HG03097 (cell line): ENCODE measurements around the gene IPCEF1.

Source experiments
- ATAC-seq: cut with Tn5 transposase; IDR thresholded peaks from one replicate; pipeline ENCODE4 v1.9.1; 2021; ENCODE audit not compliant: unreplicated experiment, low FRiP score

IPCEF1 gene

GRCh38 chr6:154298297-154298696, 58.3 kb downstream of the IPCEF1 start:
- ATAC-seq = no peak

- ATAC-seq = no peak
These were observed 58.9 kb downstream of the IPCEF1 start for GRCh38 chr6:154297721-154298120.

- ATAC-seq = no peak
These were observed 59.4 kb downstream of the IPCEF1 start for GRCh38 chr6:154297210-154297609.

DNA sequence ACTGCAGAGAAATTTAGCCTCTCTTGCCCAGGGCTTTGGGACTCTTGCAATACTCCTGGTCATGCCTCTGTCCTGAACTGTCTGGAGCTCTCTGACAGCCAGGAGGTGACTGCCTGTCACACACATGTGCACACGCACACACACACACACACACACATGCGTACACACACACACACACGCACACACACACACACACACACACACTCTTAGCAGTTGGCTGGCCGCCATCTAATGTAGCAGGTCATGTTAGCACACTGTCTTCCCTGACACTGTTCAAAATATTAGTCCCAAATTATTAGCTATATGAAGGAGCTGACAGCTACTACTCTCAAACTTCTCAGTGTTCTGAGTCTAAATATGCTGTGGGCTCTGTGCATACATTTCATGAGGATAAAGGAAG, 60.9 kb downstream of the IPCEF1 start:
- no peak for ATAC-seq

- ATAC-seq = no peak
These were observed 63.6 kb downstream of the IPCEF1 start for GRCh38 chr6:154292855-154293519.

DNA sequence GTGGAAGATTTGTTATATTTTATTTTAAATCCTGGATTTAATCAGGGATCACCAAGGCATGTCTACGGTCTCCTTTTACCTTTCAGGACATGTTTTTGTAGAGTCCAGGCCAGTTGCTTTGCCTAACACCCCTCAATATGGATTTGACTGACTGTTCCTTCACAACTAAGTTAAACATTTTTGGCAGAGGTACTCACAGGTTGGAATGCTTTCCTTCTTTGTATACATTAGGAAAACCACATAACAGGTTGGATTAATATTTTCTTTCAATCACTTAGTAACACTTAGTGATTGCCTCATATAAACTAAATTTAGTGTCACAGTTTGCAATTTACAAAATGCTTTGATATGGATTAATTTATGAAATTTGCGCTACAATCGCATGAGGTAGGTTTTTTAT, 64.5 kb downstream of the IPCEF1 start:
- ATAC-seq = no peak

- no peak for ATAC-seq
These were observed 66.6 kb downstream of the IPCEF1 start for GRCh38 chr6:154289818-154290508.

GRCh38 chr6:154285826-154286225, 70.8 kb downstream of the IPCEF1 start:
- ATAC-seq = no peak

- ATAC-seq = no peak
These were observed 72.2 kb downstream of the IPCEF1 start for GRCh38 chr6:154284313-154284853.

DNA sequence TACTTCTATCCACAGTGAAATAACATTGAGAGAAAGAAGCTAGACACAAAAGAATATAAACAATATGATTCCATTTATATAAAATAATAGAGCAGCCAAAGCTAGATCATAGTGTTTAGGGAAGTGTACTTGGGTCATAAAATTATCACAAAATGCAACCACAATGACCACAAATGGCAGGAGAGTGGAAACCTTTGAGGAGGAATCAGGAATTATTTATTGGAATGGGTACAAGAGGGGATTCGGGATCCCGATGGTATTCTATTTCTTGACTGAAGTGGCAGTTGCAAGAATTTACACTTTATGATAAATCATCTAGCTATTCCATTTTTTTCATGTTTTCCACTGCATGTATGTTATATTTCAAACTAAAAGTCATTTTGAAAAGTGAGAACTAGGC, 76.1 kb downstream of the IPCEF1 start:
- no peak for ATAC-seq

GRCh38 chr6:154277629-154278017, 79.0 kb downstream of the IPCEF1 start:
- no peak for ATAC-seq

DNA sequence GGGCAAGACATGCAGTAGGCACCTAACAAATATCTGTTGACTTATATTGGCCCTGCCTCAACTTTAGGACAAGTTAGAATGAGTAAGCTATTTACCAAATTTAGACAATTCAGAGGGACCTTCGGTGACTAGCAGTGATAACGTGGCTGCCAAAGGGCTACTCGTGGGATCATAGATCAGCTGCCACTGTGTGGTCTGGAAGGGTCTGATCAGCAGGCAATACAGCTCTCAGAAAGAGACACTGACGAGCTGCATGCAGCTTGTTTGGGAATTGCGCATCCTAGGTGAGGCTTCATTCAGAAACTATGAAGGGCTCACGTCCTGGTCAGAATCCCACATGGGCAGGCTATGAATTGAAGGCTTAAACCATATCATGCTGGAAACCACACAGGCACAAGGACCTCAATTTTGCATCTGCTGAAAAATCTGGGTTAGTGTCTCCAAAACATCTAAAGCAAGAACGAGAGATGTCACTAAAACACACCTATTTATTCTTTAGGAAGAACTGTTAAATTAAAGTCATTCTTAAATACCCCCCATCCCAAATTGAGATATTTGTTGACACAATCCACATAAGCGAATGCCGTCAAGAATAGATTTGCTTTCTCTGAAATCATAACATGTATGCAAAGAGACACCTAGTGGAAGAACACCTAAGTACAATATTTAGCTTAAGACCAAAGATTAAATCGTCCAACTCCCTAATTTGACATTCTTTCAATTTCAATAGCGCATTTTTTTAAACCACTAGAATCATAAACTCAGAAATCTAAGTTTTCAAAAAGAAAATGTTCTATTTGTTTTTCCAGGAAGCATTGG, 79.6 kb downstream of the IPCEF1 start:
- peak; percentile 46 for ATAC-seq

DNA sequence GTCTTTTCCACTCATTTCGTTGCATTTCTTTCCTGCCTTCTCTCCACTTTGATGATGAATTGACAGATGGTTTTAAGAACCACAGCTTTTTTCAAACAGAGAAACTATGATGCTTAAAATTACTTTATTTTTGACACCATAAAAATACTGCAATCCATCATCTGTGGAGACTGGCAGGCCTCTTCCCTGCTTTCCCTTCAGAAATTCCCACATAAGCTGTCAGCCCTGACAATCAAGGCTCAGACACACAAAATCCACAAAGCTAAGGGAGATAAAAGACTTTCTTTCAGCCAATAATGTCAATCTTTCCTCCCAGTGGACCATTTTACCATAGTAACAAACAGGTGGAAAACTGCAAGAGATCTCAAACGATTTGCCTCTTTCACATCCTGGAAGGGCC, 82.4 kb downstream of the IPCEF1 start:
- ATAC-seq = no peak

GRCh38 chr6:154268486-154268885, 88.1 kb downstream of the IPCEF1 start:
- no peak for ATAC-seq

- no peak for ATAC-seq
These were observed 89.0 kb downstream of the IPCEF1 start for GRCh38 chr6:154267508-154268106.

GRCh38 chr6:154266560-154267099, 90.0 kb downstream of the IPCEF1 start:
- ATAC-seq = no peak

DNA sequence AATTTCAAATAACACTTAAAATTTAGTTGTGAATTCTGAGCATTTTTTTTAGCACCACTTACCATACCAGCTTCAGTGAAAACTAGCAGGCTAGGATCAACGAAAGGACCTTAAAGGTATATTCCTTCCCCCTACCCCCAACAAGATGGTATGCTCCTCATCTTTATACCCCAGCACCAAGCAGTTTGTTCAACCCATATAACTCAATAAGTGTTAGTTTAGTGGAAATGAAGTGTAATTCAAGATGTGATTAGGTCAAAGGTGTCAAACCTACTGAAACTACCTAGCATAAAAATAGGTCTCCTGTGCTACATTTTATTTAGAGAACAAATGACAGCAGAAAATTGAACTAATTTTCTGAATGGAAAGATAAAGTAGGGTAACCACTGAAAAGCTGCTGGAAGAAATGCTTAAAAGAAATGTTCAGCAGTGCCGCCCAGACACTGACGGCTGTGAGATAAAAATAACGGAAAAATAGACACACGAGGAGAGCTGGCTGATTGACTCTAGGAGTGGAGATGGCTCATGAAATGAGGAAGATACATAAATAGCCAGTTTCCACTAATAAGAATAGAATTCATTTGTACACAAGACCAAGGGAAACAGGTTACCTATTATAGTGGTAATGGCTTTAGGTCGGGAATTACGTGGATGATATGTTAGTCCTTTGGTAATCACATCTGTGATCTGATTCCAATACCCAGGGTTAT, 94.8 kb downstream of the IPCEF1 start:
- no peak for ATAC-seq

DNA sequence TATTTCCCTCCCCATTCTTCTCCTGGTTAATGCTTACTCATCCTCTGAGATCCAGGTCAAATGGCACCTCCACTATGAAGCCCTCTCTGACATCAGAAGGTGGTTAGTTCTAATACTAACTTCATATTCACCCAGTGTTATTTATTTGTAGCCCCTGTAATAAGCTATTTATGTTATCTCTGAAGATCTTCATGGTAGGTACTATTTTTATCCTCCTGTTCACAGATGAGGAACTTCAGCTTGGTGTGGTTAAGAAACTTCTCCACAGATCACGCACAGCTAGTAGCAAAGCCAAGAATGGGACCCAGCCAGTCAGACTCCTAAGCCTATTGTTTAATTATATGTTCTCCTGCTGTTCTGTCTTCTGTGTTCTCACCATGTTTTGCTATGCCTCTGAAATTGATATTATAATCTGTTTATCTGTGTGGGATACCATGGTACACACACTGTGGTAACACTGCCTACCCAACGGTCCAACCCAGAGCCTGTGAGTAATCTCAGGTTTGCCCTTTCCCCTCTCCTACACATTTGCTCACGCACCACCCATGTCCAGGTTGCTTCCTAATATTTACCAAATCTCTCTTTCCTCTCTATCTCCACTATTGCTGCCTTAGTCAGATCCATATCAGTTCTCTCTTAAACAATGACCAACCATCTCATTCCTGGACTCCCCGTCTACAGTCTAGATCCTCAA, 98.4 kb downstream of the IPCEF1 start:
- ATAC-seq = peak; percentile 79

DNA sequence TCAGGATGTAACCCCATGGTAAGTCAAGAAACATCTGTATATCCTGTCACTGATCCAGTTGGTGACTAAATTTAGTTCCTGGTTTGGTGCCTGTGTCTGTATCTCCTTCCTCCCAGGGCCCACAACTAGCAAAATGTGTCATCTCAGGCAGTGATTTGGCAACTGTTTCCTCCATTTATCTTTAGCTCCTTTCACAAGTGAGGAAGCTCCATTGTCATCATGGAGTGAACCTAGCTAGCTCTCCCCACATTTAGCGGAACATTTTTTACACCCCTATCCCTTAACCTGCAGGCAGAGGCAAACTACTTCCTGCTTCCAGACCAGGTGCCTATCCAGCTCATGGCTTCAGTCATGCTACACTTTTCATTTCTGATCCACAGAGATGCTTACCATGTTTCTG, 99.5 kb downstream of the IPCEF1 start:
- no peak for ATAC-seq
